Measurements from ENCODE around the gene MMD2.

The MMD2 gene

GRCh38 chr7:4957847-4958476, 1.0 kb downstream of the MMD2 start:
- DNase-seq (ENCODE audit: low spot score), result no peak

- peak; percentile 55 for DNase-seq (ENCODE audit: low spot score)
Measured at GRCh38 chr7:4951903-4952636, 6.9 kb downstream of the MMD2 start.

- DNase-seq (ENCODE audit: low spot score), result no peak
Measured at GRCh38 chr7:4951304-4951703, 7.7 kb downstream of the MMD2 start.

- DNase-seq (ENCODE audit: low spot score), result no peak
Measured at GRCh38 chr7:4948402-4948801, 10.6 kb downstream of the MMD2 start.

GRCh38 chr7:4945949-4946348, 13.0 kb downstream of the MMD2 start:
- DNase-seq (ENCODE audit: low spot score), result no peak

- DNase-seq (ENCODE audit: low spot score), result no peak
Measured at GRCh38 chr7:4944939-4945338, 14.0 kb downstream of the MMD2 start.

GRCh38 chr7:4943297-4943696, 15.7 kb downstream of the MMD2 start:
- DNase-seq (ENCODE audit: low spot score), result no peak

GRCh38 chr7:4939971-4940728, 18.8 kb downstream of the MMD2 start:
- DNase-seq (ENCODE audit: low spot score), result no peak

- no peak for DNase-seq (ENCODE audit: low spot score)
Measured at GRCh38 chr7:4937411-4937810, 21.6 kb downstream of the MMD2 start.

GRCh38 chr7:4934419-4935025, 24.5 kb downstream of the MMD2 start:
- DNase-seq (ENCODE audit: low spot score), result no peak

- no peak for DNase-seq (ENCODE audit: low spot score)
Measured at GRCh38 chr7:4931943-4932342, 27.0 kb downstream of the MMD2 start.

- no peak for DNase-seq (ENCODE audit: low spot score)
Measured at GRCh38 chr7:4929005-4929404, 30.0 kb downstream of the MMD2 start.

- no peak for DNase-seq (ENCODE audit: low spot score)
Measured at GRCh38 chr7:4928445-4928844, 30.5 kb downstream of the MMD2 start.

- no peak for DNase-seq (ENCODE audit: low spot score)
Measured at GRCh38 chr7:4919969-4920766, 38.8 kb downstream of the MMD2 start.

GRCh38 chr7:4916113-4916512, 42.9 kb downstream of the MMD2 start:
- DNase-seq (ENCODE audit: low spot score), result no peak

- no peak for DNase-seq (ENCODE audit: low spot score)
Measured at GRCh38 chr7:4911111-4911828, 47.7 kb downstream of the MMD2 start.

GRCh38 chr7:4906682-4907081, 52.3 kb downstream of the MMD2 start:
- peak; percentile 2 for DNase-seq (ENCODE audit: low spot score)

GRCh38 chr7:4905171-4905570, 53.8 kb downstream of the MMD2 start:
- no peak for DNase-seq (ENCODE audit: low spot score)

GRCh38 chr7:4904346-4904745, 54.6 kb downstream of the MMD2 start:
- peak; percentile 0 for DNase-seq (ENCODE audit: low spot score)

GRCh38 chr7:4895766-4896165, 63.2 kb downstream of the MMD2 start:
- DNase-seq (ENCODE audit: low spot score), result no peak

- DNase-seq (ENCODE audit: low spot score), result no peak
Measured at GRCh38 chr7:4894482-4894881, 64.5 kb downstream of the MMD2 start.
